Activated CD8-positive, alpha-beta memory T cell treated with anti-CD3 and anti-CD28 coated beads, Interleukin-2, amount 50 U/mL, for 1 hour (primary cell): Measurements from ENCODE around the gene LMBRD1.

Experiments used
- DNase-seq: peaks from one replicate; pipeline ENCODE4 v3.0.0-alpha.2; 2020; ENCODE audit errors: extremely low read depth

LMBRD1 gene

DNA sequence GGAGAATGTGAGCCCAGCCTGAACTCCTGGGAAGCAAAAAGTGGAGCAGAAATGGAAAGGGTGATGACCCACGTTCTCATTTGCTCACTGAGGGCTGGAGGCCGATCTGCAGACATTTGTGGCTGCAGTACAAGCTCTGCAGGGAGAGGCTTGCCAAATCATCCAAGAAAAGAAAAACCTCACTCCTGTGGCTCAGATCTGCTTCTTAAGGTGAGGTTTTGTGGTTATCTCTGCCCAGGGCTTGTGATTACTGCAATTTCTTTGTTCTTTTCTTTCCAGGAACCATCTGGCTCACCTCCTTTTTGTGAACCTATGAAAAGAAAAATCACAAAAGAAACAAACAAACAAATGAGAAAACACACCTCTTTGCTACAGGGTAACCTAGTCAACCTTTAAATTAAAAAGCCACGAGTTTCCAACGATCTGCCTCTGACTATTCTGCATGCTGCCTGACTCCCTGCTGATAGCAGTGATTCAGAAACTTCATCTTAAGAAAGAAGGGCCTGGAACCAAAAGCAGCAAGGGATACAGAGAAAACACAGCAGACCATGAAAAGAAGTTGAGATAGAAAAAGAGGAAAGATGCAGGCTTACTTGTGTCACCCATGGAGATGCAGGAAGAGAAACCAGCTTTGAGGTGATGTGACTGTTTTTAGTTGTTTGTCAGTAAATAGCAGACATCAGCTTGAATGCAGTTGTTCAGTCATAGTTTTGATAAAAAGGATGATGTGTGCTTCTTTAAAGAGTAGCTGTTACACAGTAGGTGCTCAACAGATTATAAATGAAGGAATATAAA, 165.1 kb downstream of the LMBRD1 start:
- DNase-seq, result no peak

DNA sequence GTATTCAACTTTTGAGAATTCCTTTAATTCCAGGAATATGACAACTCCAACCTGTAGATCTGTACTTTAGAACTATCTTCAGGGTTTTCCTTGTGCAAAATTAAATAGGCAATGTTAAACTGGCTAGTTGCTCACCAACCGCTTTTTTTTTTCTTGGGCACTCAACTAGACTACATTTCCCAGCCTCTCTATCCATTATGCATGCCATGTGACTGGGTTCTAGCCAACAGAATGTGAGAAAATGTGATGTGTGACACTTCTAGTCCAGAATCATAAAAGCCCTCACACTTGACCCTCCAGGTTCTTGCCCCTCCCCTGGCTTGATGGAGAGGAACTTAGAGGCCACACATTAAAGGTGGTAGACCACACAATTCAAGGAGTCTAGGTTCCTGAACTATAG, 166.0 kb downstream of the LMBRD1 start:
- no peak for DNase-seq

DNA sequence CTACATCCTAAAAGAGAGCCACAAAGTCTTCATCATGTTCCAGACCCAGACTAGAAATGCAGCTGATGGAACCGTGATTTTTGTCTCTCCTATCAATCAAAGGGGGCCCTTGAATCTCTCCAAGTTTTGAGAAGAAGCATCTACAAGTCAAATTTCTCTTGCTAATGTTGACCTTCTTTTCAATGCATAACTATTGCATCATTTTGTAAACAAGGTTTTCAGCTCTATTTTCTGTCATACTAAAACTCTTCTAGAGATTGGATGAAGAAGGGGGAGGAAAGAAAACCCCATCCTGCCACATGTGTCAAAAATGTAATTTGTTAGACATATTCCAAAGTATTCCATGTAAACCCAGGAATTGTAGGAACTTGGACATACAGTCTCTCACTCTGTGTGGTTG, 169.2 kb downstream of the LMBRD1 start:
- DNase-seq, result no peak

DNA sequence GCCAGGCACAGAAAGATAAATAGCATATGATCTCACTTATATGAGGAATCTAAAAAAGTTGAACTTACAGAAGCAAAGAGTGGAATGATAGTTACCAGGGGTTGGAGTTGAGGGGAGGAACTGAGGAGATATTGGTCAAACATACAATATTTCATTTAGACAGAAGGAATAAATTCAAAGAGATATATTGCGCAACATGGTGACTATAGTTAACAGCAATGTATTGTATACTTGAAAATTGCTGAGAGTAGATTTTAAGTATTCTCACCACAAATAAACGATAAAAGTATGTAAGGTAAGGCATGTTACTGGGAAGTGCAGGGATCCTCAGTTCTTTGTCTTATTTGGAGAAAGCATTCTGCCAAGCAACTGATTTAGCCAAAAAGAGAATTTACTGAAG, 171.9 kb downstream of the LMBRD1 start:
- DNase-seq, result no peak
